ENCODE measurements around the gene NCK2. TPM values are rescaled to one million over a fixed set of nuclear protein-coding genes. Genes with fewer than 3 reads are reported as not detected.
"Not testable (repeated sequence)": the region's sequence is repeated elsewhere in the genome, so short reads cannot be mapped to it uniquely, and the experiment has no call there.

NCK2 gene
- total RNA-seq, 1 donor from 2014 or later: 45.9 TPM

GRCh38 chr2:105754011-105754410, 9.3 kb downstream of the NCK2 start:
- H3K27ac ChIP-seq: no peak overlapping the region
- H3K27me3 ChIP-seq: no peaks in the 10 kb centered on the region
- no peaks in the 10 kb centered on the region for H3K9me3 ChIP-seq
- peaks cover 0 to 3% of the 10 kb centered on the region in 2 donors for H3K36me3 ChIP-seq
- H3K4me3 ChIP-seq: no peak overlapping the region
- no peak for TF ChIP-seq CTCF (IDR thresholded peaks at IDR 0.05)
- no peak for TF ChIP-seq POLR2AphosphoS5 (IDR thresholded peaks at IDR 0.05; ENCODE audit: insufficient read depth in 1 of 2, low read depth in 1 of 2)
- no peak for TF ChIP-seq POLR2A (IDR thresholded peaks at IDR 0.05)
- intact Hi-C loops (cut with DNase I): no loop called here
- DNase-seq (ENCODE audit: extremely low spot score in 2 of 2): no peak
- peaks cover 73% of the 10 kb centered on the region for H3K4me1 ChIP-seq

- Histone ChIP-seq H3K4me1 (peaks cover 69% of the 10 kb centered on the region), H3K9me3 (no peaks in the 10 kb centered on the region), H3K36me3 (peaks cover 0 to 3% of the 10 kb centered on the region in 2 donors), H3K4me3 (no peak overlapping the region), H3K27ac (no peak overlapping the region), H3K27me3 (no peaks in the 10 kb centered on the region)
- TF ChIP-seq POLR2AphosphoS5 (IDR thresholded peaks at IDR 0.05; ENCODE audit: insufficient read depth in 1 of 2, low read depth in 1 of 2): no peak
- no peak for TF ChIP-seq CTCF (IDR thresholded peaks at IDR 0.05)
- no peak for TF ChIP-seq POLR2A (IDR thresholded peaks at IDR 0.05)
- intact Hi-C loops (cut with DNase I): no loop called here
- no peak for DNase-seq (ENCODE audit: extremely low spot score in 2 of 2)
Observed at GRCh38 chr2:105754994-105755393, 10.3 kb downstream of the NCK2 start.

- no peak for DNase-seq (ENCODE audit: extremely low spot score in 2 of 2)
- Histone ChIP-seq H3K36me3 (peaks cover 0 to 3% of the 10 kb centered on the region in 2 donors), H3K9me3 (no peaks in the 10 kb centered on the region), H3K27ac (no peak overlapping the region), H3K4me1 (peaks cover 69% of the 10 kb centered on the region), H3K4me3 (no peak overlapping the region), H3K27me3 (no peaks in the 10 kb centered on the region)
- intact Hi-C loops (cut with DNase I): no loop called here
- TF ChIP-seq POLR2AphosphoS5 (IDR thresholded peaks at IDR 0.05; ENCODE audit: insufficient read depth in 1 of 2, low read depth in 1 of 2): no peak
- no peak for TF ChIP-seq CTCF (IDR thresholded peaks at IDR 0.05)
- TF ChIP-seq POLR2A (IDR thresholded peaks at IDR 0.05): no peak
Observed at GRCh38 chr2:105755895-105756294, 11.2 kb downstream of the NCK2 start.

- H3K4me1 ChIP-seq: peaks cover 69% of the 10 kb centered on the region
- peaks cover 0 to 3% of the 10 kb centered on the region in 2 donors for H3K36me3 ChIP-seq
- no peak overlapping the region for H3K27ac ChIP-seq
- H3K27me3 ChIP-seq: no peaks in the 10 kb centered on the region
- intact Hi-C loops (cut with DNase I): no loop called here
- no peak overlapping the region for H3K4me3 ChIP-seq
- H3K9me3 ChIP-seq: no peaks in the 10 kb centered on the region
- no peak for TF ChIP-seq POLR2A (IDR thresholded peaks at IDR 0.05)
- no peak for TF ChIP-seq CTCF (IDR thresholded peaks at IDR 0.05)
- TF ChIP-seq POLR2AphosphoS5 (IDR thresholded peaks at IDR 0.05; ENCODE audit: insufficient read depth in 1 of 2, low read depth in 1 of 2): no peak
- no peak for DNase-seq (ENCODE audit: extremely low spot score in 2 of 2)
Observed at GRCh38 chr2:105756435-105756834, 11.7 kb downstream of the NCK2 start.

- not testable (repeated sequence) for DNase-seq (ENCODE audit: extremely low spot score in 2 of 2)
Observed at GRCh38 chr2:105756865-105757264, 12.2 kb downstream of the NCK2 start.

GRCh38 chr2:105757433-105757832, 12.7 kb downstream of the NCK2 start:
- H3K36me3 ChIP-seq: peaks cover 0 to 3% of the 10 kb centered on the region in 2 donors
- TF ChIP-seq POLR2AphosphoS5 (IDR thresholded peaks at IDR 0.05; ENCODE audit: insufficient read depth in 1 of 2, low read depth in 1 of 2) (no peak), CTCF (IDR thresholded peaks at IDR 0.05) (no peak), POLR2A (IDR thresholded peaks at IDR 0.05) (no peak)
- no peaks in the 10 kb centered on the region for H3K9me3 ChIP-seq
- no peak overlapping the region for H3K27ac ChIP-seq
- intact Hi-C loops (cut with DNase I): no loop called here
- no peaks in the 10 kb centered on the region for H3K27me3 ChIP-seq
- no peak overlapping the region for H3K4me3 ChIP-seq
- DNase-seq (ENCODE audit: extremely low spot score in 2 of 2): no peak
- peaks cover 72% of the 10 kb centered on the region for H3K4me1 ChIP-seq

More at GRCh38 chr2:105756865-105757264, 12.2 kb downstream of the NCK2 start:
- H3K4me3 ChIP-seq; H3K27ac ChIP-seq; H3K9me3 ChIP-seq; H3K36me3 ChIP-seq; H3K27me3 ChIP-seq; intact Hi-C loops (cut with DNase I): not testable (repeated sequence)
- H3K4me1 ChIP-seq: peaks cover 69% of the 10 kb centered on the region

Data from vagina (tissue), 2 donors.